Calu3 (cell line): ENCODE data around the gene HLTF. TPM values are rescaled to one million over a fixed set of nuclear protein-coding genes. Genes with fewer than 3 reads are reported as not detected.

Experiments
- BruUV-seq: library from RNA; stranded (reverse); fragments of 400-500 nt; replicated peaks from 2 replicates; lab custom pipeline; 2021; lab: Mats Ljungman, UMichigan
- CTCF ChIA-PET: fragments of 300-600 bp; sonication (Branson Sonifier 250); formaldehyde crosslinking; loops from one replicate; lab custom pipeline; 2022; ENCODE audit warnings: antibody characterized with exemption; lab: Charles Lee
- DNase-seq: peaks from one replicate; pipeline ENCODE4 v3.0.0; 2022
- H3K27ac Mint-ChIP-seq: one replicate; pipeline ENCODE4 v1.8.0; 2022; ENCODE audit warnings: mixed read lengths; ENCODE audit not compliant: unreplicated experiment
- H3K27me3 Mint-ChIP-seq: one replicate; pipeline ENCODE4 v1.8.0; 2022; ENCODE audit warnings: mixed read lengths; ENCODE audit not compliant: unreplicated experiment
- H3K36me3 Mint-ChIP-seq: one replicate; pipeline ENCODE4 v1.8.0; 2022; ENCODE audit warnings: mild to moderate bottlenecking, moderate library complexity, mixed read lengths; ENCODE audit not compliant: insufficient read depth, unreplicated experiment
- H3K4me1 Mint-ChIP-seq: one replicate; pipeline ENCODE4 v1.8.0; 2022; ENCODE audit warnings: mild to moderate bottlenecking, low read depth, mixed read lengths; ENCODE audit not compliant: unreplicated experiment
- H3K4me3 Mint-ChIP-seq: one replicate; pipeline ENCODE4 v1.8.0; 2022; ENCODE audit warnings: mild to moderate bottlenecking, low read depth, moderate library complexity, mixed read lengths; ENCODE audit not compliant: unreplicated experiment
- H3K9me3 Mint-ChIP-seq: one replicate; pipeline ENCODE4 v1.8.0; 2022; ENCODE audit warnings: low read depth, mixed read lengths; ENCODE audit not compliant: unreplicated experiment
- CTCF ChIP-seq: fragments of 200-600 bp; IDR thresholded peaks from one replicate; pipeline ENCODE4 v1.8.0; 2022; ENCODE audit warnings: antibody characterized with exemption; ENCODE audit not compliant: unreplicated experiment
- intact Hi-C: fragments of 100-400 bp; cut with micrococcal nuclease; formaldehyde crosslinking; loops from one replicate; pipeline ENCODE4 v1.10.0; 2022; ENCODE audit not compliant: unreplicated experiment
- total RNA-seq: library from RNA; stranded (reverse); gene quantifications from 2 replicates; pipeline ENCODE4 v1.2.3, GENCODE V29; 2022

Gene HLTF
- total RNA-seq, 1 experiment from 2014 or later: 63.5 TPM

GRCh38 chr3:149020839-149021252 lies 65.5 kb downstream of the HLTF start:
- no peaks in the 10 kb centered on the region for H3K4me1 Mint-ChIP-seq
- intact Hi-C loops: no loop called here
- TF ChIP-seq CTCF: no peak
- no TSS peak for BruUV-seq
- no peak for DNase-seq
- peaks cover 6% of the 10 kb centered on the region for H3K9me3 Mint-ChIP-seq
- H3K27ac Mint-ChIP-seq: no peak overlapping the region
- no peaks in the 10 kb centered on the region for H3K27me3 Mint-ChIP-seq
- H3K36me3 Mint-ChIP-seq: no peaks in the 10 kb centered on the region
- H3K4me3 Mint-ChIP-seq: no peak overlapping the region
- CTCF ChIA-PET: no interaction called here

DNA sequence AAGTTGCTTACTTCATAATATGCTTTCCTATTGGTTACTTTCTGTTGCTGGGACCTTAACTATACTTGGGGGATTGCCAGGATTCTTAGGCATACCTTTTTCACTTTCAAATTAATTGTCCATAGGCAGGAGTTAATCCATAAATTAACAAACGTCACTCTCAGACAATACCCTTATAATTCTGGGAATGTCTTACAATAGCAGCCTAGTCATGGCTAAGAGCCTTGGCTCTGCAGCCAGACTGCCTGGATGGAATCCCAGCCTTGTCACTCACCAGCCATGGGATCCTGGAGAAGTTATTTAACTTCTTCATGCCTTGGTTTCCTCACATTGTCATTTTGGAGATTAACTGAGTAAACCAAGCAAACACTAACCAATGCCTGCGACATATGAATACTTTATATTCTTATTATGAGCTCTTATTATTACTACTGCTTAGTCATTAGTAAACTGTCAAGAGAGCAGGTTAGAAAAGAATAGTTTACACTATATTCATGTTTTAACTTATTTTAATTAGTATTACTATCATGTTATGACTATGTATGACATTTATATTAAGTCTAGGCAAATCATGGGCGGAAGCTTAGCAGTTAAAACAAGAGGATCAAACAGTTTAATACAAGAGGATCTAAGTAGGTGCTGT lies 66.0 kb downstream of the HLTF start:
- CTCF ChIA-PET: no interaction called here
- no peak overlapping the region for H3K27ac Mint-ChIP-seq
- DNase-seq: no peak
- peaks cover 6% of the 10 kb centered on the region for H3K9me3 Mint-ChIP-seq
- no peaks in the 10 kb centered on the region for H3K4me1 Mint-ChIP-seq
- H3K4me3 Mint-ChIP-seq: no peak overlapping the region
- H3K36me3 Mint-ChIP-seq: no peaks in the 10 kb centered on the region
- TF ChIP-seq CTCF: no peak
- no peaks in the 10 kb centered on the region for H3K27me3 Mint-ChIP-seq
- no TSS peak for BruUV-seq
- intact Hi-C loops: no loop called here

- intact Hi-C loops: no loop called here
- peaks cover under 1% of the 10 kb centered on the region for H3K9me3 Mint-ChIP-seq
- no peaks in the 10 kb centered on the region for H3K27me3 Mint-ChIP-seq
- DNase-seq: no peak
- H3K4me3 Mint-ChIP-seq: no peak overlapping the region
- H3K4me1 Mint-ChIP-seq: no peaks in the 10 kb centered on the region
- H3K36me3 Mint-ChIP-seq: no peaks in the 10 kb centered on the region
- TF ChIP-seq CTCF: no peak
- no TSS peak for BruUV-seq
- CTCF ChIA-PET: no interaction called here
- H3K27ac Mint-ChIP-seq: no peak overlapping the region
These were observed 66.8 kb downstream of the HLTF start for GRCh38 chr3:149019580-149019979.

DNA sequence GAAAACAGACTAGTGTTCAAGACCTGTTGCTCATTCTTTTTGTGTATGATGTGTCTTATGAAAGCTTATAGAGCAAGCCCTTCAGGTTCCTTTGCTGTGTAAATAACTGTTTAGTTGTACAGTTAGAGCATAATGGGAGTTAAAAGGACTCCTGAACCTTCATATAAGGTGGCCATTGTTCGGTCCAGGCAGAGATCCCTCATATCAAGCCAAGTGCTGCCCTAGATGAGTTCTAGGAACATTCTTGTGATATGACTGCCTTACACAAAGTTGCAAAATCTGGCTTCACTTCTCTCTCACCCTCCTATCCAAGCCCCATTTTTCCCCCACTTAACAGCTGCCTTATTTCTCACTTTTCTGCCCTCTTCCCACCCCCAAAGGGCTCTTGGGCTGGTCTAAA lies 68.1 kb downstream of the HLTF start:
- intact Hi-C loops: no loop called here
- BruUV-seq: no TSS peak
- H3K36me3 Mint-ChIP-seq: peaks cover 5% of the 10 kb centered on the region

More for the DNA sequence above, 68.1 kb downstream of the HLTF start:
- H3K9me3 Mint-ChIP-seq: no peaks in the 10 kb centered on the region
- H3K4me1 Mint-ChIP-seq: no peaks in the 10 kb centered on the region
- H3K4me3 Mint-ChIP-seq: no peak overlapping the region
- CTCF ChIA-PET: no interaction called here
- no peaks in the 10 kb centered on the region for H3K27me3 Mint-ChIP-seq
- TF ChIP-seq CTCF: no peak
- DNase-seq: no peak
- H3K27ac Mint-ChIP-seq: no peak overlapping the region
